Activated T-cell treated with anti-CD3 and anti-CD28 coated beads, Interleukin-2, amount 50 U/mL, for 24 hours (primary cell): ENCODE measurements around the gene NFKBIB.
A peak's percentile ranks its signal among the peaks of the same experiment; 100 is the strongest.
"Not testable (repeated sequence)": the region's sequence is repeated elsewhere in the genome, so short reads cannot be mapped to it uniquely, and the experiment has no call there.

ENCODE experiments used
- DNase-seq: peaks from one replicate; pipeline ENCODE4 v3.0.0-alpha.2; 2020
- H3K27ac Mint-ChIP-seq: 2 replicates; pipeline ENCODE4 v1.8.0; 2020; ENCODE audit warnings: mild to moderate bottlenecking, mixed read lengths
- H3K27me3 Mint-ChIP-seq: 2 replicates; pipeline ENCODE4 v1.8.0; 2020; ENCODE audit warnings: mixed read lengths
- H3K36me3 Mint-ChIP-seq: 2 replicates; pipeline ENCODE4 v1.8.0; 2020; ENCODE audit warnings: low read depth, mixed read lengths
- H3K4me1 Mint-ChIP-seq: 2 replicates; pipeline ENCODE4 v1.8.0; 2020; ENCODE audit warnings: low read depth, mixed read lengths
- H3K4me3 Mint-ChIP-seq: 2 replicates; pipeline ENCODE4 v1.8.0; 2020; ENCODE audit warnings: mild to moderate bottlenecking, moderate library complexity, mixed read lengths
- H3K9me3 Mint-ChIP-seq: 2 replicates; pipeline ENCODE4 v1.8.0; 2020; ENCODE audit warnings: mixed read lengths

Gene NFKBIB, protein sequence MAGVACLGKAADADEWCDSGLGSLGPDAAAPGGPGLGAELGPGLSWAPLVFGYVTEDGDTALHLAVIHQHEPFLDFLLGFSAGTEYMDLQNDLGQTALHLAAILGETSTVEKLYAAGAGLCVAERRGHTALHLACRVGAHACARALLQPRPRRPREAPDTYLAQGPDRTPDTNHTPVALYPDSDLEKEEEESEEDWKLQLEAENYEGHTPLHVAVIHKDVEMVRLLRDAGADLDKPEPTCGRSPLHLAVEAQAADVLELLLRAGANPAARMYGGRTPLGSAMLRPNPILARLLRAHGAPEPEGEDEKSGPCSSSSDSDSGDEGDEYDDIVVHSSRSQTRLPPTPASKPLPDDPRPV

DNA sequence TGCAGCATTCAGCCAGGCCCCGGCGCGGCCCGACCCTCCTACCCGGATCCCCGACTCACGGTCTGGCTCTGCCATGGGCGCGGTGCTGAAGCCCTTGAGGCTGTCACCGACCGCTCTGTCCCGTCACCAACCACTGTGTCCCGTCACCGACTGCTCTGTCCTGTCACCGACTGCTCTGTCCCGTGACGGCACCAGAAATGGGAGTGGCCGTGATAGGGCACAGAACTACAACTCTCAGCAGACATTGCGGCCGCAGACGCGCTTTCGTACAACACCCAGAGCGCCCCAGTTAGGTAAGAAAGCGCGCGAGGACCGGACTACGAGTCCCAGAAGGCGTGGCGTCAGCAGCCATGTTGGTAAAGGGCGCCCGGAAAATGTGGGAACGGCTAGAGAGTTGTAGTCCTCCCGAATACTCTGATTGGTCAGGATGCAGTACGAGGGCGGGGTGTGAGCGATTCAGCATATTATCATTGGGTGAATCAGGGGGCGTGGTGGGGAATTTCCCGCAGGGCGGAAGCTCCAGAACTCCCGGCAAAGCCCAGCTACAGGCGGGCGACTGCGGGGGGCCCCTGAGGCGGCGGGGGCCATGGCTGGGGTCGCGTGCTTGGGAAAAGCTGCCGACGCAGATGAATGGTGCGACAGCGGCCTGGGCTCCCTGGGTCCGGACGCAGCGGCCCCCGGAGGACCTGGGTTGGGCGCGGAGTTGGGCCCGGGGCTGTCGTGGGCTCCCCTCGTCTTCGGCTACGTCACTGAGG, at the start of gene NFKBIB, which contains the start of gene SIRT2:
Gene NFKBIB (plus strand): TSS at position 523 of the 755 bp plus-strand sequence. CDS start 64 bp downstream, at position 587.
Gene SIRT2 (minus strand): TSS at position 172 of the 755 bp plus-strand sequence. CDS start 97 bp downstream, at position 75.
- H3K9me3 Mint-ChIP-seq, result no peaks in the 10 kb centered on the region
- peaks cover 48% of the 10 kb centered on the region for H3K4me1 Mint-ChIP-seq
- H3K4me3 Mint-ChIP-seq, result peak within 1 kb of the TSS; percentile 97
- no peaks in the 10 kb centered on the region for H3K27me3 Mint-ChIP-seq
- DNase-seq, result peak; percentile 96
- H3K36me3 Mint-ChIP-seq, result peaks cover 42% of the 10 kb centered on the region
- peak within 1 kb of the TSS; percentile 94 for H3K27ac Mint-ChIP-seq

DNA sequence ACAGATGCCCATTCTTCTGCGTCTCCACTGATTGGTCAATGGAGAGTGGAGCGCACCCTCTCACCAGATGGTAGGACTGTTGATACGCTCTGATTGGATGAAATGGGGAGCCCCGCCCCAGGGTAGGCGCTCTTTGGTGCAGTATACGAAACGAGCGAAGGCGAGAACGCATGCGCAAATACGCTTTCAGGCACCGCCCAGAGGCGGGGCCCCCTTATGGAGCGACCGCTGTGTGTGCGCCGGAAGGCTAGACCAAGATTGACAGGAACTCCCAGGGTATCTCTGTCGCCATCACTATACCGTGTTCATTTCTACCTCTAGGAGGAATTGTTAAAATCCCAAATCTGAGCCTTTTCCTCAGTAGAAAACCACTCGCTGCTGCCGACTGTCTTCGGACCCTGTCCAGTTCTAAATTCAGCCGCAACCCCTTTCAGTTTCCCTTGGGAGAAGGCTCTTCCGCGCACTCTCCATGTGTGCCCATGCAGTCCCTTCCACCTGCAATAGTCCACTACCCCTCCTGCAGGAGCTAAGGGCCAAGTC, 49.3 kb upstream of the NFKBIB start:
- peaks cover 51% of the 10 kb centered on the region for H3K4me1 Mint-ChIP-seq
- no peaks in the 10 kb centered on the region for H3K9me3 Mint-ChIP-seq
- peak overlapping the region; percentile 98 for H3K4me3 Mint-ChIP-seq
- peak; percentile 98 for DNase-seq
- peak overlapping the region; percentile 100 for H3K27ac Mint-ChIP-seq
- H3K27me3 Mint-ChIP-seq, result no peaks in the 10 kb centered on the region
- peaks cover 56% of the 10 kb centered on the region for H3K36me3 Mint-ChIP-seq

DNA sequence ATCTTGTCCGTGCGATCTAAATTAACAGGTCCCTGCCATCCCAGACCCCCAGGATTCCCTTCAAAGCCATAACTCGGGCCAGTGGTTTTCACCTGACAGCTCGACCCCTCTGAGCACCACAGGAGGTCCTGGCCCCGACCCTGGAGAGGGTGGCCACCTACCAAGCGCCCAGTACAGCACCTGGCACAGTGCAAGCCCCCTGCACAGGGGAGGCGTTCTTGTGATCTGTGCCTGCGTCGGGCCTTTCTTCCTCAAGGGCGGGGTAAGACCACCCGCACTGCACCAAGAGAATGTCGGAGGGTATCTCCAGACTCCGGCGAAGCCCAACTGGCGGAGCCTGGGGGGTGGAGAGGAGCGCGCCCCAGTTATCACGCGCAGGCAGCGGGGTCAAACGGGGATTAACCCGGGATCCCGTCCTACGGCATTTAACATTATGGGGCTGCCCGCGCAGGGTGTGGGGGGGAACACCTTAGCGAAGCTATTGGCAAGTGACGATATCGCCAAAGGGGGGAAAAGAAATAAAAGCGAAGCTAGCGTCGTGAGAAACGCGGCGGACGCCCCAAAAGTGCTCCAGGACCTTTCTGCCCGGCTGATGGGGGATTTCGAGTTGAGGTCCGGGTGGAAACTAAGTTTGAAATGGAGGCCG, 48.7 kb upstream of the NFKBIB start:
- Mint-ChIP-seq H3K4me1 (peaks cover 45% of the 10 kb centered on the region), H3K36me3 (peaks cover 50% of the 10 kb centered on the region), H3K4me3 (peak overlapping the region; percentile 98), H3K27me3 (no peaks in the 10 kb centered on the region), H3K9me3 (no peaks in the 10 kb centered on the region), H3K27ac (peak overlapping the region; percentile 100)
- DNase-seq, result peak; percentile 76

DNA sequence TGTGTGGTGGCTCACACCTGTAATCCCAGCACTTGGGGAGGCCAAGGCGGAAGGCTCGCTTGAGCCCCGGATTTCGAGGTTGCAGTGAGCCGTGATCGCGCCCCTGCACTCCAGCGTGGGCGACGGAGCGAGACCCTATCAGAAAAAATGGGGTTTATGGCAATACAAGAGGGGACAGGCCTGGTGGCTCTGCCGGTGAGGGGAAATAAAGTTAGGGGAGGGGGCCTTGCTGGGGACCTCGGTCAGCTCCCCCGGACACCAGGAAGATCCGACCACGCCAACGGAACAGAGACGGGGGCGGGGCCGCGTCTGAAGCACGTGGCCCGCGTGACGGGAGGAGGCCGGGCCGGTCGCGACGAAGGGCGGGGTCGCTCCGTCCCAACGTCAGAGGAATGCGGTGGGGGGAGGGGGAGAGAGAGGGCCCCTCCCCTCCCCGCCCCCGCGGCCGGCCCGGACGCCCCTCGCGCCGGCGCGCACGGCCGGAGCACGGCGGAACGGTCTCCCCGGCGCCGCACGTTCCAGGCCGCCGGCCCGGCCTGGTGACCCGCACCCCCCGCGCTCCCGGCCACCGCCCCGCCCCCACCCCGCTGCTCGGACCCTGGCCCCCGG, 48.0 kb upstream of the NFKBIB start:
- peaks cover 44% of the 10 kb centered on the region for H3K36me3 Mint-ChIP-seq
- peak overlapping the region; percentile 98 for H3K4me3 Mint-ChIP-seq
- no peaks in the 10 kb centered on the region for H3K27me3 Mint-ChIP-seq
- H3K9me3 Mint-ChIP-seq, result peaks cover 2% of the 10 kb centered on the region
- peaks cover 46% of the 10 kb centered on the region for H3K4me1 Mint-ChIP-seq
- H3K27ac Mint-ChIP-seq, result peak overlapping the region; percentile 100
- DNase-seq, result peak; percentile 92

DNA sequence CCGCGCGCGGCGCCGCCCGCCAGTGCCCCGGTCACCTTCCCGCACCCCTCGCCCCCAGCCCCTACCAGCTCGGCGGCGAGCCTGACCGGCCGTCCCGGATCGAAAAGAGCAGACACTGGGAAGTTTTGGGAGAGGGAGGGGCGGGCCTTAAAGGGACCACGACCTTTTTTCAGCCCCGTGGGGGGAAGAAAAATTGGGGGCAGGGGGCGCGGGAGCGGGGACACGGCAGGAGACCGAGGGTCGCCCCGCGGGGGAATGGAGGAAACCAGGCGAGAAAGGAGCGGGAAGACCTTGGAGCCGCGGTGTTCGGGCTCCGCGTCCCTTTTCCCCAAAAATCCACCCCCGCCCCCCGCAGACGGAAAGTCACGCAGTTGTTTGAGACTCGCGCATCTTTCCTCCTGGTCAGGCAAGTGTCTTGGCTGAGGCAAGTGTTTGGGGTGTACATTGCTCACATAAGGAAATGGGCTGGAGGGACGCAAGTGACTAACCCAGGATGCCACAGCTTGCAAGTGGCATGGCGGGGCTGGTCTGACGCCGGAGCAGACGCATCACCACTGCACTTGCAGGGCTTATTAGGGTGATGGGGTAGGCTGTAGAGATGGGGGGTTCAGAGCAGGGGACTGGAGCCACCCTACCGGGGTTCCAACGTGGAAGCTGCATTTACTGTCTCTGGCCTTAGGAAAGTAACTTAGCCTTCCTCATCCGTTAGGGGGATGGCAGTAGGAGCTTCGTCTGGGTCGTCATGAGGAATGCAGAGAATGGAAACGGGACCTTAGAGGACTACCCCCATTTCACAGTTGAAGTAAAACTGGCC, 47.3 kb upstream of the NFKBIB start:
- peaks cover 45% of the 10 kb centered on the region for H3K4me1 Mint-ChIP-seq
- peaks cover 37% of the 10 kb centered on the region for H3K36me3 Mint-ChIP-seq
- peaks cover 2% of the 10 kb centered on the region for H3K9me3 Mint-ChIP-seq
- DNase-seq, result peak; percentile 78
- H3K27ac Mint-ChIP-seq, result peak overlapping the region; percentile 97
- no peaks in the 10 kb centered on the region for H3K27me3 Mint-ChIP-seq
- H3K4me3 Mint-ChIP-seq, result peak overlapping the region; percentile 92

DNA sequence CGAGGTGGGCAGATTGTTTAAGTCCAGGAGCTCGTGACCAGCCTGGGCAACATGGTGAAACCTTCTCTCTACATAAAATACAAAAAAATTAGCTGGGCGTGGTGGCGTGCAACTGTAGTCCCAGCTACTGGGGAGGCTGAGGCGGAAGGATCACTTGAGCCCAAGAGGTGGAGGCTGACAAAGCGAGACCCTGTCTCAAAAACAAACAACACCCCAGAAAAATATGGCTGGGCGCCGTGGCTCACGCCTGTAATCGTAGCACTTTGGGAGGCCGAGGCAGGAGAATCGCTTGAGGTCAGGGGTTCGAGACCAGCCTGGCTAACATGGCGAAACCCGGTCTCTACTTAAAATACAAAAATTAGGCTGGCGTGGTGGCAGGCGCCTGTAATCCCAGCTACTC, 46.6 kb upstream of the NFKBIB start:
- no peak for DNase-seq
- peaks cover 2% of the 10 kb centered on the region for H3K9me3 Mint-ChIP-seq
- H3K27ac Mint-ChIP-seq, result peak overlapping the region; percentile 97
- H3K27me3 Mint-ChIP-seq, result no peaks in the 10 kb centered on the region
- H3K36me3 Mint-ChIP-seq, result peaks cover 29% of the 10 kb centered on the region
- peak overlapping the region; percentile 92 for H3K4me3 Mint-ChIP-seq
- peaks cover 46% of the 10 kb centered on the region for H3K4me1 Mint-ChIP-seq

DNA sequence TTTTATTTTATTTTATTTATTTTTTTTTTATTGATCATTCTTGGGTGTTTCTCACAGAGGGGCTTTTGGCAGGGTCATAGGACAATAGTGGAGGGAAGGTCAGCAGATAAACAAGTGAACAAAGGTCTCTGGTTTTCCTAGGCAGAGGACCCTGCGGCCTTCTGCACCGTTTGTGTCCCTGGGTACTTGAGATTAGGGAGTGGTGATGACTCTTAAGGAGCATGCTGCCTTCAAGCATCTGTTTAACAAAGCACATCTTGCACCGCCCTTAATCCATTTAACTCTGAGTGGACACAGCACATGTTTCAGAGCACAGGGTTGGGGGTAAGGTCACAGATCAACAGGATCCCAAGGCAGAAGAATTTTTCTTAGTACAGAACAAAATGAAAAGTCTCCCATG, 44.8 kb upstream of the NFKBIB start:
- not testable (repeated sequence) for H3K27me3 Mint-ChIP-seq, H3K27ac Mint-ChIP-seq, H3K9me3 Mint-ChIP-seq, H3K4me3 Mint-ChIP-seq, DNase-seq
- peaks cover 17% of the 10 kb centered on the region for H3K36me3 Mint-ChIP-seq
- H3K4me1 Mint-ChIP-seq, result peaks cover 42% of the 10 kb centered on the region

DNA sequence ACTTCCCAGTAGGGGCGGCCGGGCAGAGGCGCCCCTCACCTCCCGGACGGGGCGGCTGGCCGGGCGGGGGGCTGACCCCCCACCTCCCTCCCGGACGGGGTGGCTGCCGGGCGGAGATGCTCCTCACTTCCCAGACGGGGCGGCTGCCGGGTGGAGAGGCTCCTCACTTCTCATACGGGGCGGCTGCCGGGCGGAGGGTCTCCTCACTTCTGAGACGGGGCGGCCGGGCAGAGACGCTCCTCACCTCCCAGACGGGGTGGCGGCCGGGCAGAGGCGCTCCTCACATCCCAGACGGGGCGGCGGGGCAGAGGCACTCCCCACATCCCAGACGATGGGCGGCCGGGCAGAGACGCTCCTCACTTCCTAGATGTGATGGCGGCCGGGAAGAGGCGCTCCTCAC, 44.0 kb upstream of the NFKBIB start:
- Mint-ChIP-seq H3K36me3 (peaks cover 15% of the 10 kb centered on the region), H3K4me1 (peaks cover 42% of the 10 kb centered on the region), H3K4me3 (peak overlapping the region; percentile 50)
- not testable (repeated sequence) for H3K27me3 Mint-ChIP-seq, DNase-seq, H3K27ac Mint-ChIP-seq, H3K9me3 Mint-ChIP-seq

DNA sequence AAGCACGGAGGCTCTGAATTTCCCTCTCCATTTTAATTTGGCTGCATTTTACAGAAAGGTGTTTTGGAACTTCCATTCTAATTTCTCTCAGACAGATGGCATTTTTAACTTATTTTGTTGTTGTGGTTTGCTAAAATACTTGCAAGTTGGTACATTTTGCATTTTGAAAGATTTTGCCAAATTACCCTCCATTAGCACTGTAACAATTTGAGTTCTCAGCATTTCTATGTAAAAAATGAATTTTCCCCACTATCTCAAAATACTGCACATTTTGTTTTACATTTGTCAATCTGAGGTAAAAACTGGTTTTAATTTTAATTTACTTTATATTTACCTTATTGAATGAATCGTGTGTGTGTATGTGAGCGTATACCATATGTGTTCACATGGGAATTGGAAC, 43.0 kb upstream of the NFKBIB start:
- H3K27ac Mint-ChIP-seq, result peak overlapping the region; percentile 88
- no peak for DNase-seq
- peaks cover 2% of the 10 kb centered on the region for H3K9me3 Mint-ChIP-seq
- H3K4me3 Mint-ChIP-seq, result peak overlapping the region; percentile 29
- H3K27me3 Mint-ChIP-seq, result no peaks in the 10 kb centered on the region
- peaks cover 34% of the 10 kb centered on the region for H3K4me1 Mint-ChIP-seq
- H3K36me3 Mint-ChIP-seq, result peaks cover 5% of the 10 kb centered on the region

DNA sequence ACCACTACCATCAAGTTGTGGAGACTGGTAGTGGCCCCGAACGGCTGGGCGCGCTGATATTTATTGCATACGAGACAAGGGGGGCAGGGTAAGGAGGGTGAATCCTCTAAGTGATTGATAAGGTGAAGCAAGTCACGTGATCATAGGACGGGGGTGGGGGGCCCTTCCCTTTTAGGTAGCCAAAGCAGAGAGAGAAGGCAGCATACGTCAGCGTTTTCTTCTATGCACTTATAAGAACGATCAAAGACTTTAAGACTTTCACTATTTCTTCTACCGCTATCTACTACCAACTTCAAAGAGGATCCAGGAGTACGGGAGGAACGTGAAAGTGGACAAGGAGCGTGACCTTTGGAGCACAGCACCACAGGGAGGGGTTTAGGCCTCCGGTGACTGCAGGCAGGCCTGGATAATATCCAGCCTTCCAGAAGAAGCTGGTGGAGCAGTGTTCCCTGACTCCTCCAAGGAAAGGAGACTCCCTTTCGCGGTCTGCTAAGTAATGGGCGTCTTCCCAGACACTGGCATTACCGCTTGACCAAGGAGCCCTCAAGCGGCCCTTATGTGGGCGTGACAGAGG, 40.1 kb upstream of the NFKBIB start:
- peaks cover 31% of the 10 kb centered on the region for H3K4me1 Mint-ChIP-seq
- H3K36me3 Mint-ChIP-seq, DNase-seq, H3K27ac Mint-ChIP-seq, H3K27me3 Mint-ChIP-seq, H3K4me3 Mint-ChIP-seq, H3K9me3 Mint-ChIP-seq: not testable (repeated sequence)

DNA sequence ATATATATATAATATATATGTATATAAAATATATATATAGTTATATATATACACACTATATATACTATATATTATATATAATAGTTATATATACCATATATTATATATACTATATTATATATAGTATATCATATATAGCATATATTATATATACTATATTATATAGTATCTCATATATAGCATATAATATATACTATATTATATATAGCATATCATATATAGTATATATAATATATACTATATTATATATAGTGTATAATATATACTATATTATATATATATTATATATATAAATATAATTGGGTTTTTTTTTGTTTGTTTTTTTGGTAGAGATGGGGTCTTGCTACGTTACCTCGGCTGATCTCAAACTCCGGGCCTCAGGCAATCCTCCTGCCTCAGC, 38.4 kb upstream of the NFKBIB start:
- peaks cover 45% of the 10 kb centered on the region for H3K4me1 Mint-ChIP-seq

DNA sequence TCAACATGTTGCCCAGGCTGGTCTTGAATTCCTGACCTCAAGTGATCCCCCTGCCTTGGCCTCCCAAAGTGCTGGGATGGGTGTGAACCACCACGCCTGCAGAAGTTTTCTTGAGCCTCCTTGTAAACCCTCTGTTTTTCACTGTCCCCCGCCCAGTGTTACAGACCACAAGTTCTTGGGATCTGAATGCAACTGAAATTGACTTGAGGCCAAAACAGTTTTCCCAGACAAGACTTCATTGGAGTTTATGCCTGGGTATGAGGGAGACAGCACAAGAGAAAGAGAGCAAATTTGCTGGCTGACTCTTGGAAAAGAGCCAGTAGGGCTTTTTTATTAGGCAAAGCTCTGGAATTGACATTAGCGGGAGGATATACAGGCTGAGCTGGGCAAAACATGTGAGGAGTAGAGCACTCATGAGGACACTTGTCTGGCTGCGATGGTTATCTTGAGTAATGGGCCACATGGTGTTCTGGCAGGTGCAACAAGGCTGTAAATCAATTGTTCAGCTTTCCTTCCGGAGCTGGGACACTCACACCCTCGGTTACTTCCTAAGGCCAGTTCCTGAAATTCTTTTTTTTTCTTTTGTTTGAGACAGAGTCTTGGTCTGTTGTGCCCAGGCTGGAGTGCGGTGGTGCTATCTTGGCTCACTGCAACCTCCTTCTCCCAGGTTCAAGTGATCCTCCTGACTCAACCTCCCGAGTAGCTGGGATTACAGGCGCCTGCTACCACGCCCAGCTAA, 37.3 kb upstream of the NFKBIB start:
- H3K36me3 Mint-ChIP-seq, result peaks cover 17% of the 10 kb centered on the region
- peak overlapping the region; percentile 23 for H3K27ac Mint-ChIP-seq
- H3K4me3 Mint-ChIP-seq, result no peak overlapping the region
- no peak for DNase-seq
- H3K27me3 Mint-ChIP-seq, result no peaks in the 10 kb centered on the region
- no peaks in the 10 kb centered on the region for H3K9me3 Mint-ChIP-seq
- peaks cover 41% of the 10 kb centered on the region for H3K4me1 Mint-ChIP-seq

More for the DNA sequence above, 38.4 kb upstream of the NFKBIB start:
- DNase-seq, result no peak
- Mint-ChIP-seq H3K27ac (no peak overlapping the region), H3K27me3 (no peaks in the 10 kb centered on the region), H3K4me3 (no peak overlapping the region), H3K36me3 (peaks cover 10% of the 10 kb centered on the region), H3K9me3 (peaks cover 2% of the 10 kb centered on the region)
